GM23338 (cell line): ENCODE measurements around the gene CHST4. TPM values are rescaled to one million over a fixed set of nuclear protein-coding genes. Genes with fewer than 3 reads are reported as not detected.

ENCODE experiments used
- ATAC-seq: fragments of 200-7000 bp; cut with Tn5 transposase; 3 replicates; pipeline ENCODE4 v1.9.1; 2020
- DNase-seq: peaks from one replicate; pipeline ENCODE4 v3.0.0-alpha.2; 2015; ENCODE audit warnings: low spot score
- H2AFZ ChIP-seq: fragments of 200-600 bp; sonication (generic); 2 replicates; pipeline ENCODE4 v1.8.0; 2016; ENCODE audit warnings: antibody characterized with exemption, mild to moderate bottlenecking, moderate library complexity
- H3F3A ChIP-seq: fragments of 200-600 bp; sonication (generic); replicated peaks from 2 replicates; pipeline ENCODE4 v1.8.0; 2017; ENCODE audit warnings: antibody characterized with exemption, mixed run types, low read depth
- H3K27ac ChIP-seq: fragments of 200-600 bp; sonication (generic); 2 replicates; pipeline ENCODE4 v1.6.1; 2016; ENCODE audit warnings: low read depth
- H3K27me3 ChIP-seq: fragments of 200-600 bp; sonication (generic); 2 replicates; pipeline ENCODE4 v1.8.0; 2016; ENCODE audit warnings: mild to moderate bottlenecking, mixed run types, moderate library complexity; ENCODE audit not compliant: insufficient read depth
- H3K36me3 ChIP-seq: fragments of 200-600 bp; sonication (generic); 2 replicates; pipeline ENCODE4 v1.8.0; 2016; ENCODE audit warnings: mild to moderate bottlenecking; ENCODE audit not compliant: insufficient read depth
- H3K4me1 ChIP-seq: fragments of 200-600 bp; sonication (generic); 2 replicates; pipeline ENCODE4 v1.8.0; 2016; ENCODE audit warnings: mild to moderate bottlenecking, moderate library complexity; ENCODE audit not compliant: insufficient read depth
- H3K4me2 ChIP-seq: fragments of 200-600 bp; sonication (generic); 2 replicates; pipeline ENCODE4 v1.7.1; 2017; ENCODE audit warnings: mixed run types
- H3K4me3 ChIP-seq: fragments of 200-600 bp; sonication (generic); 2 replicates; pipeline ENCODE4 v1.6.1; 2016; ENCODE audit warnings: mixed run types
- H3K79me2 ChIP-seq: fragments of 200-600 bp; sonication (generic); replicated peaks from 2 replicates; pipeline ENCODE4 v1.8.0; 2017; ENCODE audit warnings: mild to moderate bottlenecking; ENCODE audit not compliant: insufficient read depth
- H3K9me2 ChIP-seq: fragments of 200-600 bp; sonication (generic); 2 replicates; pipeline ENCODE4 v1.8.0; 2017; ENCODE audit not compliant: insufficient read depth
- H4K20me1 ChIP-seq: fragments of 200-600 bp; sonication (generic); replicated peaks from 2 replicates; pipeline ENCODE4 v1.8.0; 2017; ENCODE audit warnings: mild to moderate bottlenecking; ENCODE audit not compliant: insufficient read depth
- H3K27ac Mint-ChIP-seq: 2 replicates; pipeline ENCODE4 v1.8.0; 2020; ENCODE audit warnings: inconsistent platforms, mild to moderate bottlenecking, moderate library complexity, mixed read lengths
- H3K27me3 Mint-ChIP-seq: 3 replicates; pipeline ENCODE4 v1.8.0; 2022; ENCODE audit warnings: low read depth, mild to moderate bottlenecking, moderate library complexity, mixed read lengths, inconsistent platforms; ENCODE audit not compliant: insufficient read depth, poor library complexity
- H3K36me3 Mint-ChIP-seq: 3 replicates; pipeline ENCODE4 v1.8.0; 2021; ENCODE audit warnings: low read depth, mild to moderate bottlenecking, inconsistent platforms, moderate library complexity, mixed read lengths
- H3K4me1 Mint-ChIP-seq: 3 replicates; pipeline ENCODE4 v1.8.0; 2020; ENCODE audit warnings: mild to moderate bottlenecking, inconsistent platforms, mixed read lengths
- H3K4me3 Mint-ChIP-seq: 3 replicates; pipeline ENCODE4 v1.8.0; 2021; ENCODE audit warnings: moderate library complexity, mild to moderate bottlenecking, inconsistent platforms, mixed read lengths
- H3K9me3 Mint-ChIP-seq: 3 replicates; pipeline ENCODE4 v1.8.0; 2020; ENCODE audit warnings: moderate library complexity, mild to moderate bottlenecking, inconsistent platforms, mixed read lengths
- CREB1 ChIP-seq: fragments of 250-450 bp; sonication (Bioruptor Pico); IDR thresholded peaks from 2 replicates; pipeline ENCODE4 v1.5.0; 2020; ENCODE audit warnings: low read depth, mild to moderate bottlenecking, moderate library complexity
- EZH2 ChIP-seq: fragments of 200-600 bp; sonication (generic); IDR thresholded peaks from one replicate; pipeline ENCODE4 v1.8.0; 2017; ENCODE audit warnings: antibody characterized with exemption, mild to moderate bottlenecking, low read depth; ENCODE audit not compliant: unreplicated experiment
- JUNB ChIP-seq: IDR thresholded peaks from one replicate; pipeline ENCODE4 v1.6.1; 2016; ENCODE audit warnings: antibody characterized with exemption; ENCODE audit not compliant: unreplicated experiment
- NANOG ChIP-seq: IDR thresholded peaks from 2 replicates; pipeline ENCODE4 v1.6.1; 2016; ENCODE audit warnings: antibody characterized with exemption, borderline replicate concordance
- POLR2AphosphoS5 ChIP-seq: IDR thresholded peaks from 2 replicates; pipeline ENCODE4 v1.6.1; 2016; ENCODE audit warnings: antibody characterized with exemption, low read depth
- REST ChIP-seq: IDR thresholded peaks from one replicate; pipeline ENCODE4 v1.6.1; 2018; ENCODE audit warnings: antibody characterized with exemption; ENCODE audit not compliant: unreplicated experiment
- STAT1 ChIP-seq: IDR thresholded peaks from one replicate; pipeline ENCODE4 v1.6.1; 2016; ENCODE audit warnings: antibody characterized with exemption; ENCODE audit not compliant: unreplicated experiment
- ZNF114 ChIP-seq: fragments of 250-450 bp; sonication (Bioruptor Pico); IDR thresholded peaks from 2 replicates; pipeline ENCODE4 v1.5.0; 2020; ENCODE audit warnings: mild to moderate bottlenecking, moderate library complexity
- ZNF331 ChIP-seq: fragments of 250-450 bp; sonication (Bioruptor Pico); IDR thresholded peaks from 2 replicates; pipeline ENCODE4 v1.5.0; 2020; ENCODE audit warnings: low read depth, mild to moderate bottlenecking, moderate library complexity
- ZNF462 ChIP-seq: fragments of 250-450 bp; sonication (Bioruptor Pico); IDR thresholded peaks from 2 replicates; pipeline ENCODE4 v1.5.0; 2020; ENCODE audit warnings: mild to moderate bottlenecking, moderate library complexity
- polyA plus RNA-seq: library from polyadenylated mRNA; unstranded; fragments of >200 nt; fragmentation: Nextera tagmentation; extraction: Ambion mirVana; gene quantifications from 2 replicates; pipeline ENCODE4 v1.2.1, GENCODE V29; 2016
- total RNA-seq: library from RNA; depleted of rRNA; stranded (reverse); fragments of >200 nt; shearing (Covaris generic); gene quantifications from 2 replicates; pipeline ENCODE4 v1.2.3, GENCODE V29; 2014
- TF ChIP-seq, protein P1 (sequence below), 2 experiments: fragments of 200-600 bp in 1 of 2; sonication (generic) in 1 of 2; conservative IDR thresholded peaks; 2 replicates each; pipeline versions ENCODE4 v1.5.1 to v1.6.1; 2016 to 2017; ENCODE audit warnings: antibody characterized with exemption in 2 of 2, low read depth in 2 of 2, mild to moderate bottlenecking in 2 of 2, moderate library complexity in 1 of 2

Gene CHST4
- total and polyA plus RNA-seq, 2 experiments from 2014 or later: 5.5 to 17.8 TPM

DNA sequence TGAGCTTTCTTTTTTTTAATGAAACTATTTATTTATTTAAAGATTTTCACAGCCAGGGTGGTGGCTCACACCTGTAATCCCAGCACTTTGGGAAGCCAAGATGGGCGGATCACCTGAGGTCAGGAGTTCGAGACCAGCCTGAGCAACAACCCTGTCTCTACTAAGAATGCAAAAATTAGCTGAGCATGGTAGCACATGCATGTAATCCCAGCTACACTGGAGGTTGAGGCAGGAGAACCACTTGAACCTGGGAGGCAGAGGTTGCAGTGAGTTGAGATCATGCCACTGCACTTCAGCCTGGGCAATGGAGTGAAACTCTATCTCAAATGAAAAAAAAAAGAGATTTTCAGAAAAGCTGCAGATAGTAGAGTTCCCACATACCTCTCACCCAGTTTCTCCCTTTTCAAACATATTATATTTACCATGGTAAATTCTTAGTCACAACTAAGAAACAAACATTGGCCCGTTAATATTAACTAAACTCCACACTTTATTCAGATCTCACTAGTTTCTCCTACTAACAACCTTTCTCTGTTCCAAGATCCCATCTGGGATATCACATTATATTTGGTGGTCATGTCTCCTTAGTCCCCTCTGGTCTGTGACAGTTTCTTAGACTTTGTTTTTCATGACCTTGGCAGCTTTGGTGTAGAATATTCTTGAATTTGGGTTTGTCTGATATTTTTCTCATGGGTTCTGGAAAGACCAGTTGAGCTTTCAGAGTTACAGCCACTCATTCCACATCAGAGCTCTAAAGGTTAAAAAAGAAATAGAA lies 58.5 kb downstream of the CHST4 start:
- Mint-ChIP-seq H3K4me1 (no peaks in the 10 kb centered on the region), H3K27me3 (peaks cover 5% of the 10 kb centered on the region), H3K27ac (no peak overlapping the region), H3K4me3 (no peak overlapping the region), H3K36me3 (no peaks in the 10 kb centered on the region), H3K9me3 (peaks cover 10% of the 10 kb centered on the region; the same call in 2 of the 3 replicates)
- no peaks in the 10 kb centered on the region for H3K9me2 ChIP-seq
- no peak overlapping the region for H3K4me2 ChIP-seq
- H3K4me3 ChIP-seq: no peak overlapping the region
- no peaks in the 10 kb centered on the region for H3K36me3 ChIP-seq
- DNase-seq (no peak), ATAC-seq (no peak)
- no peak overlapping the region for H3K27ac ChIP-seq
- H3K27me3 ChIP-seq: no peaks in the 10 kb centered on the region
- H3K4me1 ChIP-seq: no peaks in the 10 kb centered on the region
- no peaks in the 10 kb centered on the region for H3F3A ChIP-seq
- H3K79me2 ChIP-seq: no peaks in the 10 kb centered on the region
- H4K20me1 ChIP-seq: no peaks in the 10 kb centered on the region
- TF ChIP-seq ZNF331 (no peak), NANOG (no peak), JUNB (no peak), POLR2AphosphoS5 (no peak), REST (no peak), ZNF114 (CRISPR knock-in tag) (no peak), CREB1 (CRISPR knock-in tag) (no peak)
- TF ChIP-seq, protein P1, sequence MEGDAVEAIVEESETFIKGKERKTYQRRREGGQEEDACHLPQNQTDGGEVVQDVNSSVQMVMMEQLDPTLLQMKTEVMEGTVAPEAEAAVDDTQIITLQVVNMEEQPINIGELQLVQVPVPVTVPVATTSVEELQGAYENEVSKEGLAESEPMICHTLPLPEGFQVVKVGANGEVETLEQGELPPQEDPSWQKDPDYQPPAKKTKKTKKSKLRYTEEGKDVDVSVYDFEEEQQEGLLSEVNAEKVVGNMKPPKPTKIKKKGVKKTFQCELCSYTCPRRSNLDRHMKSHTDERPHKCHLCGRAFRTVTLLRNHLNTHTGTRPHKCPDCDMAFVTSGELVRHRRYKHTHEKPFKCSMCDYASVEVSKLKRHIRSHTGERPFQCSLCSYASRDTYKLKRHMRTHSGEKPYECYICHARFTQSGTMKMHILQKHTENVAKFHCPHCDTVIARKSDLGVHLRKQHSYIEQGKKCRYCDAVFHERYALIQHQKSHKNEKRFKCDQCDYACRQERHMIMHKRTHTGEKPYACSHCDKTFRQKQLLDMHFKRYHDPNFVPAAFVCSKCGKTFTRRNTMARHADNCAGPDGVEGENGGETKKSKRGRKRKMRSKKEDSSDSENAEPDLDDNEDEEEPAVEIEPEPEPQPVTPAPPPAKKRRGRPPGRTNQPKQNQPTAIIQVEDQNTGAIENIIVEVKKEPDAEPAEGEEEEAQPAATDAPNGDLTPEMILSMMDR (conservative IDR thresholded peaks at IDR 0.05; ENCODE audit: low read depth in 2 of 2): no peak
- H2AFZ ChIP-seq: no peak overlapping the region

- no peaks in the 10 kb centered on the region for H4K20me1 ChIP-seq
- H3K4me3 ChIP-seq: no peak overlapping the region
- H3K27me3 ChIP-seq: no peaks in the 10 kb centered on the region
- Mint-ChIP-seq H3K9me3 (peaks cover 10% of the 10 kb centered on the region; the same call in 2 of the 3 replicates), H3K36me3 (no peaks in the 10 kb centered on the region), H3K4me1 (no peaks in the 10 kb centered on the region), H3K27me3 (peaks cover 5% of the 10 kb centered on the region), H3K27ac (no peak overlapping the region), H3K4me3 (no peak overlapping the region)
- H2AFZ ChIP-seq: no peak overlapping the region
- H3K79me2 ChIP-seq: no peaks in the 10 kb centered on the region
- DNase-seq (no peak), ATAC-seq (no peak)
- no peaks in the 10 kb centered on the region for H3F3A ChIP-seq
- no peaks in the 10 kb centered on the region for H3K4me1 ChIP-seq
- H3K9me2 ChIP-seq: no peaks in the 10 kb centered on the region
- H3K4me2 ChIP-seq: no peak overlapping the region
- H3K27ac ChIP-seq: no peak overlapping the region
- H3K36me3 ChIP-seq: no peaks in the 10 kb centered on the region
- TF ChIP-seq STAT1 (no peak), ZNF331 (no peak), EZH2 (no peak), ZNF462 (no peak)
These were observed 59.1 kb downstream of the CHST4 start for GRCh38 chr16:71585318-71585703.
